ENCODE measurements around the gene TTC23. TPM values are rescaled to one million over a fixed set of nuclear protein-coding genes. Genes with fewer than 3 reads are reported as not detected.
A peak's percentile ranks its signal among the peaks of the same experiment; 100 is the strongest.

The TTC23 gene
- total RNA-seq, 1 experiment from 2014 or later = 17.8 TPM

DNA sequence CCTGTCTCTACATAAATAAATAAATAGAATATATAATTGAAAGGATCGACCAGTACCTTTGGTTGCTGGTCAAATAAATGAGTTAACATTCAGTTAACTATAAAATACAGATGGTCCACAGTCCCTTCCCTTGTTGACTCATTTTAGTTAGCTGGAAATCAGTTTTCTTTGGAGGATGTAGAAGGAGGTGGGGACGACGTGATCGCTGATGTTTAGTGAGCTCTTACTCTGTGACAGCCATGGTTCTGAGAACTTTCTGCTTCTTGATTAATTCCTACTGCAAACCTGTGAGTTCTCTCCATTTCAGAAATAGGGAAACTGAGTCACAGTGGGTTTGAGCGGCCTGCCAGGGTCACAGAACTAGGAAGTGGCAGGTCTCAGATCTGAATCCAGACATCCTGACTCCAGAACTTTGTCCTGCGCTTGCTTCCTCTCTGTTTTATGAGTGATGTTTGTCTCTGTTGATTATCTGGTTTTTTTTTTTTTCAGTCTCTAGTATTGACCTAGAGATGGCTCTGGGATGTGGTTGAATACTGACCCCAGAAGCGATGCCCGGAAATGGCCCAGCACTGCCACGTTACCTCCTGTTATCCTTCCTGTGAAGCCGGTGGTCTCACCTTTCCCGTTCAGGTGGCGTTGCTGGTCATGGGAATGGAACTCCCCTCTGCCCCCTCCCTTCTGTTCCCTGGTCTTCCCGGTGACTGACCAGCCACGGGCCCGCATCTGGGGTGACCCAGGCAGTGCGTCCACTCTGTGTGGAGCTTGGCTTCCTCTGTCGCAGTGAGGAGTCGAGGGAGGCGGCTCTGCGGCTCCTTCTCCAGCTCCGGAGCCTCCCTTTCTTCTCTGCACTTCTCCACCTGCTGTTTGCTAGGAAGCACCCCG is 126.3 kb downstream of the TTC23 start:
- Mint-ChIP-seq H3K9me3 (no peaks in the 10 kb centered on the region), H3K36me3 (no peaks in the 10 kb centered on the region), H3K27ac (no peak overlapping the region; the same call in 1 of the 2 replicates), H3K27me3 (ENCODE audit: low read depth) (no peaks in the 10 kb centered on the region; the same call in 1 of the 2 replicates), H3K4me1 (peaks cover 24% of the 10 kb centered on the region), H3K4me3 (no peak overlapping the region)
- DNase-seq (ENCODE audit: low spot score) (no peak), ATAC-seq (peak; percentile 16)
- no peak for TF ChIP-seq SP1 (CRISPR knock-in tag; conservative IDR thresholded peaks at IDR 0.05)
- no peak for TF ChIP-seq ZNF423 (CRISPR knock-in tag; IDR thresholded peaks at IDR 0.05)
- TF ChIP-seq SOX15 (CRISPR knock-in tag; IDR thresholded peaks at IDR 0.05) = no peak
- TF ChIP-seq, protein P1, sequence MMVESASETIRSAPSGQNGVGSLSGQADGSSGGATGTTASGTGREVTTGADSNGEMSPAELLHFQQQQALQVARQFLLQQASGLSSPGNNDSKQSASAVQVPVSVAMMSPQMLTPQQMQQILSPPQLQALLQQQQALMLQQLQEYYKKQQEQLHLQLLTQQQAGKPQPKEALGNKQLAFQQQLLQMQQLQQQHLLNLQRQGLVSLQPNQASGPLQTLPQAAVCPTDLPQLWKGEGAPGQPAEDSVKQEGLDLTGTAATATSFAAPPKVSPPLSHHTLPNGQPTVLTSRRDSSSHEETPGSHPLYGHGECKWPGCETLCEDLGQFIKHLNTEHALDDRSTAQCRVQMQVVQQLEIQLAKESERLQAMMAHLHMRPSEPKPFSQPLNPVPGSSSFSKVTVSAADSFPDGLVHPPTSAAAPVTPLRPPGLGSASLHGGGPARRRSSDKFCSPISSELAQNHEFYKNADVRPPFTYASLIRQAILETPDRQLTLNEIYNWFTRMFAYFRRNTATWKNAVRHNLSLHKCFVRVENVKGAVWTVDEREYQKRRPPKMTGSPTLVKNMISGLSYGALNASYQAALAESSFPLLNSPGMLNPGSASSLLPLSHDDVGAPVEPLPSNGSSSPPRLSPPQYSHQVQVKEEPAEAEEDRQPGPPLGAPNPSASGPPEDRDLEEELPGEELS (CRISPR knock-in tag; IDR thresholded peaks at IDR 0.05) = no peak
- TF ChIP-seq TP53 (CRISPR knock-in tag; IDR thresholded peaks at IDR 0.05) = no peak
- no peak for TF ChIP-seq MYBL2 (CRISPR knock-in tag; IDR thresholded peaks at IDR 0.05)
- no peak for TF ChIP-seq ZNF232 (CRISPR knock-in tag; IDR thresholded peaks at IDR 0.05)
- no peak for TF ChIP-seq ZNF396 (CRISPR knock-in tag; IDR thresholded peaks at IDR 0.05; ENCODE audit: borderline replicate concordance)
- TF ChIP-seq ETV6 (CRISPR knock-in tag; IDR thresholded peaks at IDR 0.05) = no peak
- TF ChIP-seq NR1H2 (CRISPR knock-in tag; IDR thresholded peaks at IDR 0.05) = no peak
- TF ChIP-seq SMAD3 (CRISPR knock-in tag; IDR thresholded peaks at IDR 0.05; ENCODE audit: borderline replicate concordance) = no peak
- TF ChIP-seq, protein P2, sequence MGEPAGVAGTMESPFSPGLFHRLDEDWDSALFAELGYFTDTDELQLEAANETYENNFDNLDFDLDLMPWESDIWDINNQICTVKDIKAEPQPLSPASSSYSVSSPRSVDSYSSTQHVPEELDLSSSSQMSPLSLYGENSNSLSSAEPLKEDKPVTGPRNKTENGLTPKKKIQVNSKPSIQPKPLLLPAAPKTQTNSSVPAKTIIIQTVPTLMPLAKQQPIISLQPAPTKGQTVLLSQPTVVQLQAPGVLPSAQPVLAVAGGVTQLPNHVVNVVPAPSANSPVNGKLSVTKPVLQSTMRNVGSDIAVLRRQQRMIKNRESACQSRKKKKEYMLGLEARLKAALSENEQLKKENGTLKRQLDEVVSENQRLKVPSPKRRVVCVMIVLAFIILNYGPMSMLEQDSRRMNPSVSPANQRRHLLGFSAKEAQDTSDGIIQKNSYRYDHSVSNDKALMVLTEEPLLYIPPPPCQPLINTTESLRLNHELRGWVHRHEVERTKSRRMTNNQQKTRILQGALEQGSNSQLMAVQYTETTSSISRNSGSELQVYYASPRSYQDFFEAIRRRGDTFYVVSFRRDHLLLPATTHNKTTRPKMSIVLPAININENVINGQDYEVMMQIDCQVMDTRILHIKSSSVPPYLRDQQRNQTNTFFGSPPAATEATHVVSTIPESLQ (CRISPR knock-in tag; IDR thresholded peaks at IDR 0.05) = no peak
- POLR2A ChIA-PET = no interaction called here
- CTCF ChIA-PET = interaction anchor here (1.9 to 2.0 kb wide), 2 partner anchors 18 to 22 kb away, joined by 10 read pairs; partner anchors contain the start of gene SYNM

DNA sequence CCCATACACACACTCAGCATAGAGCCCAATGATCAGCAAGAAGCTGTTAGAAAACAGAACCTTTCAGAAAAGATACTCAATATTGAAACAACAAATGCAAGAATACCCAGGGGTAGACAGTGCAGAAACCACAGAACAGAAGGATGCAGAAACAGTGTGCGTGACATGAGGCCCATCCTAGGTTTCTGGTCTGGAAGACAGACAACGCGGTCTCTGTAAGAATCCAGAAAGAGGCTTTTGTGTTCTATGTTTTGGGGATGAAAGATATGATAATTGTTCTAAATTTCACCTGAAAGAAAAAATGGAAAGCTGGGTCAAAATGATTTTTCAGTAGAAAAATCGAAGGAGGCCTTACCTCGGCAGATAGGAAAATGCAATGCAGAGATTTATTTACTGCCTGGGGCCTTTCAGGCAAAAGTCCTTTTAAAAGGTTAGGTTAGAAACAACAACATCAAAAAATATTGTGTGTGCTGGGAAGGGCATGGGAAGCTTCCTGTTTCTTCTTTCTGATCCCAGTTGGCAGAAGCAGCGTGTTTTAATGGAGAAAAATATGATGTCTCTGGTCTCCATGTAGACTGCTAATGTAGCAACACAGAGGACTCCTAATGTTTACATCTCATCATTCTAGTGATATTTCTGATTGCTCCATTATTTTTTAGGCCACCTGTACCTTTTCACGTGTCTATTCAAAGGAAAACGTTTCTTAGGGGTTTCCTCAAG is 127.5 kb downstream of the TTC23 start:
- Mint-ChIP-seq H3K27ac (no peak overlapping the region), H3K4me3 (no peak overlapping the region), H3K4me1 (peaks cover 24% of the 10 kb centered on the region), H3K27me3 (ENCODE audit: low read depth) (no peaks in the 10 kb centered on the region; the same call in 1 of the 2 replicates), H3K36me3 (no peaks in the 10 kb centered on the region), H3K9me3 (no peaks in the 10 kb centered on the region)
- CTCF ChIA-PET = interaction anchor here (1.3 kb wide), 1 partner anchor 21 kb away, joined by 6 read pairs; no protein-coding TSS in a partner anchor
- TF ChIP-seq, protein P3, sequence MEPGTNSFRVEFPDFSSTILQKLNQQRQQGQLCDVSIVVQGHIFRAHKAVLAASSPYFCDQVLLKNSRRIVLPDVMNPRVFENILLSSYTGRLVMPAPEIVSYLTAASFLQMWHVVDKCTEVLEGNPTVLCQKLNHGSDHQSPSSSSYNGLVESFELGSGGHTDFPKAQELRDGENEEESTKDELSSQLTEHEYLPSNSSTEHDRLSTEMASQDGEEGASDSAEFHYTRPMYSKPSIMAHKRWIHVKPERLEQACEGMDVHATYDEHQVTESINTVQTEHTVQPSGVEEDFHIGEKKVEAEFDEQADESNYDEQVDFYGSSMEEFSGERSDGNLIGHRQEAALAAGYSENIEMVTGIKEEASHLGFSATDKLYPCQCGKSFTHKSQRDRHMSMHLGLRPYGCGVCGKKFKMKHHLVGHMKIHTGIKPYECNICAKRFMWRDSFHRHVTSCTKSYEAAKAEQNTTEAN (CRISPR knock-in tag; IDR thresholded peaks at IDR 0.05) = no peak
- TF ChIP-seq ZNF138 (CRISPR knock-in tag; conservative IDR thresholded peaks at IDR 0.05) (no peak), ELF4 (CRISPR knock-in tag; IDR thresholded peaks at IDR 0.05; ENCODE audit: low read depth) (no peak), CREB1 (CRISPR knock-in tag; IDR thresholded peaks at IDR 0.05) (no peak), CREM (CRISPR knock-in tag; IDR thresholded peaks at IDR 0.05) (no peak), OVOL2 (CRISPR knock-in tag; IDR thresholded peaks at IDR 0.05; ENCODE audit: borderline replicate concordance) (no peak), KAT7 (CRISPR knock-in tag; IDR thresholded peaks at IDR 0.05; ENCODE audit: borderline replicate concordance) (no peak)
- TF ChIP-seq, protein P4, sequence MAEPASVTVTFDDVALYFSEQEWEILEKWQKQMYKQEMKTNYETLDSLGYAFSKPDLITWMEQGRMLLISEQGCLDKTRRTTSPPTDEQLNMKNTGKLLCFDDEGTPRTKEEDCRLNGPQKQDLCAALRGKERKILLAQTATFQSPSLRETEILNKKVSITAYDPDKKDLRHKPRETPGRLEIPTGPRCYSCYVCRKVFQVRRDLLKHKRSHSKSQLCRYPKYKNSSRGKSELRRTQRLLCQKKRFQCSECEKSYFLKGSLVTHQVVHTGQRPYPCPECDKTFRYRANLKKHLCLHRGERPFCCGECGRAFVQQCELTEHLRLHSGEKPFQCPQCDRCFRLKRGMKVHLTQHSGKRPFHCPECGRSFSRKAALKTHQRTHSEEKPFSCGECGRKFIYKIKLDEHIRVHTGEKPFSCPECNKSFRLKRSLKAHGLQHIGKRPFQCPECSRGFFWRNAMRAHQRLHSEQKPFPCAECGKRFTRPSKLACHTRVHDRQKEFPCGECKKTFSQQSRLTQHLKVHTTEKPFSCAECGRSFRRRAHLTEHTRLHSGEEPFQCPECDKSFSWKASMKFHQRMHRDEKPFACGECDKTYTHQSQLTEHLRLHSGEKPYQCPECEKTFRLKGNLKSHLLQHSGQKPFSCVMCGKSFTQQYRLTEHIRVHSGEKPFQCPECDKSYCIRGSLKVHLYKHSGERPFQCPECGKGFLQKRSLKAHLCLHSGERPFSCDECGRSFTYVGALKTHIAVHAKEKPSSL (CRISPR knock-in tag; conservative IDR thresholded peaks at IDR 0.05) = no peak
- TF ChIP-seq, protein P5, sequence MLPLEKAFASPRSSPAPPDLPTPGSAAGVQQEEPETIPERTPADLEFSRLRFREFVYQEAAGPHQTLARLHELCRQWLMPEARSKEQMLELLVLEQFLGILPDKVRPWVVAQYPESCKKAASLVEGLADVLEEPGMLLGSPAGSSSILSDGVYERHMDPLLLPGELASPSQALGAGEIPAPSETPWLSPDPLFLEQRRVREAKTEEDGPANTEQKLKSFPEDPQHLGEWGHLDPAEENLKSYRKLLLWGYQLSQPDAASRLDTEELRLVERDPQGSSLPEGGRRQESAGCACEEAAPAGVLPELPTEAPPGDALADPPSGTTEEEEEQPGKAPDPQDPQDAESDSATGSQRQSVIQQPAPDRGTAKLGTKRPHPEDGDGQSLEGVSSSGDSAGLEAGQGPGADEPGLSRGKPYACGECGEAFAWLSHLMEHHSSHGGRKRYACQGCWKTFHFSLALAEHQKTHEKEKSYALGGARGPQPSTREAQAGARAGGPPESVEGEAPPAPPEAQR (CRISPR knock-in tag; IDR thresholded peaks at IDR 0.05) = no peak
- TF ChIP-seq, protein P6, sequence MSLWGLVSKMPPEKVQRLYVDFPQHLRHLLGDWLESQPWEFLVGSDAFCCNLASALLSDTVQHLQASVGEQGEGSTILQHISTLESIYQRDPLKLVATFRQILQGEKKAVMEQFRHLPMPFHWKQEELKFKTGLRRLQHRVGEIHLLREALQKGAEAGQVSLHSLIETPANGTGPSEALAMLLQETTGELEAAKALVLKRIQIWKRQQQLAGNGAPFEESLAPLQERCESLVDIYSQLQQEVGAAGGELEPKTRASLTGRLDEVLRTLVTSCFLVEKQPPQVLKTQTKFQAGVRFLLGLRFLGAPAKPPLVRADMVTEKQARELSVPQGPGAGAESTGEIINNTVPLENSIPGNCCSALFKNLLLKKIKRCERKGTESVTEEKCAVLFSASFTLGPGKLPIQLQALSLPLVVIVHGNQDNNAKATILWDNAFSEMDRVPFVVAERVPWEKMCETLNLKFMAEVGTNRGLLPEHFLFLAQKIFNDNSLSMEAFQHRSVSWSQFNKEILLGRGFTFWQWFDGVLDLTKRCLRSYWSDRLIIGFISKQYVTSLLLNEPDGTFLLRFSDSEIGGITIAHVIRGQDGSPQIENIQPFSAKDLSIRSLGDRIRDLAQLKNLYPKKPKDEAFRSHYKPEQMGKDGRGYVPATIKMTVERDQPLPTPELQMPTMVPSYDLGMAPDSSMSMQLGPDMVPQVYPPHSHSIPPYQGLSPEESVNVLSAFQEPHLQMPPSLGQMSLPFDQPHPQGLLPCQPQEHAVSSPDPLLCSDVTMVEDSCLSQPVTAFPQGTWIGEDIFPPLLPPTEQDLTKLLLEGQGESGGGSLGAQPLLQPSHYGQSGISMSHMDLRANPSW (CRISPR knock-in tag; conservative IDR thresholded peaks at IDR 0.05; ENCODE audit: low read depth) = no peak
- ATAC-seq = no peak
- no peak for DNase-seq (ENCODE audit: low spot score)
- POLR2A ChIA-PET = no interaction called here

Data from WTC11 (cell line).